H1 (cell line): ENCODE data around the gene H6PD. TPM values are rescaled to one million over a fixed set of nuclear protein-coding genes. Genes with fewer than 3 reads are reported as not detected.
A peak's percentile ranks its signal among the peaks of the same experiment; 100 is the strongest.

Experiments
- CTCF ChIA-PET: fragments of 300-600 bp; sonication (Branson Sonifier 250); formaldehyde crosslinking; loops from one replicate; lab custom pipeline; 2021; ENCODE audit not compliant: partially characterized antibody; lab: Charles Lee
- POLR2A ChIA-PET: fragments of 300-600 bp; sonication (Branson Sonifier 250); formaldehyde crosslinking; loops from one replicate; lab custom pipeline; 2021; ENCODE audit warnings: inconsistent platforms; ENCODE audit not compliant: partially characterized antibody; lab: Charles Lee
- DNase-seq, 2 experiments: peaks; one replicate each; pipeline versions ENCODE4 v3.0.0 to v3.0.0-alpha.2; 2010 to 2022; ENCODE audit warnings: low spot score in 2 of 2, low read depth in 1 of 2, mixed read lengths in 1 of 2
- FAIRE-seq: peaks from 2 replicates; lab custom pipeline; 2011; peaks lifted over from hg19 to GRCh38; lab: Jason Lieb, UNC
- H2AFZ ChIP-seq: 2 replicates; pipeline ENCODE4 v1.8.1; 2012; ENCODE audit warnings: low read length, inconsistent platforms
- H2AK5ac ChIP-seq: 2 replicates; pipeline ENCODE4 v1.6.1; 2013; ENCODE audit warnings: low read depth, low read length
- H2BK120ac ChIP-seq: replicated peaks from 2 replicates; pipeline ENCODE3; 2013; ENCODE audit warnings: low read depth, low read length, inconsistent platforms
- H2BK12ac ChIP-seq: 2 replicates; pipeline ENCODE4 v1.6.1; 2013; ENCODE audit warnings: low read depth, low read length
- H2BK15ac ChIP-seq: 2 replicates; pipeline ENCODE4 v1.6.1; 2013; ENCODE audit warnings: low read length
- H2BK20ac ChIP-seq: 2 replicates; pipeline ENCODE4 v1.6.1; 2013; ENCODE audit warnings: low read length
- H2BK5ac ChIP-seq: 2 replicates; pipeline ENCODE4 v1.6.1; 2013; ENCODE audit warnings: low read depth, low read length
- H3K14ac ChIP-seq: 2 replicates; pipeline ENCODE4 v1.6.1; 2013; ENCODE audit warnings: inconsistent platforms; ENCODE audit not compliant: insufficient read length
- H3K18ac ChIP-seq: 2 replicates; pipeline ENCODE4 v1.6.1; 2013; ENCODE audit warnings: low read length; ENCODE audit errors: extremely low read depth
- H3K23ac ChIP-seq: 2 replicates; pipeline ENCODE4 v1.6.1; 2013; ENCODE audit warnings: inconsistent platforms; ENCODE audit not compliant: insufficient read length
- H3K23me2 ChIP-seq: 2 replicates; pipeline ENCODE4 v1.6.1; 2013; ENCODE audit warnings: low read depth, low read length
- H3K27ac ChIP-seq: 2 replicates; pipeline ENCODE4 v1.6.1; 2011; ENCODE audit warnings: low read depth, low read length, inconsistent platforms
- H3K27me3 ChIP-seq, 4 experiments: replicated peaks in 1 of 4; 1 replicate in 1 of 4; 2 replicates in 3 of 4; pipeline versions ENCODE4 v1.6.1 to v1.8.1; 2011 to 2013; ENCODE audit warnings: low read length in 3 of 4, mild to moderate bottlenecking in 3 of 4, inconsistent platforms in 2 of 4, mixed read lengths in 2 of 4, moderate library complexity in 1 of 4; ENCODE audit not compliant: control insufficient read depth in 3 of 4, insufficient read depth in 3 of 4; ENCODE audit errors: extremely low read depth in 1 of 4
- H3K36me3 ChIP-seq, 4 experiments: 2 replicates each; pipeline versions ENCODE4 v1.6.1 to v1.8.1; 2011 to 2013; ENCODE audit warnings: mild to moderate bottlenecking in 4 of 4, low read length in 3 of 4, moderate library complexity in 2 of 4, control low read depth in 1 of 4, inconsistent platforms in 1 of 4; ENCODE audit not compliant: insufficient read depth in 4 of 4, control insufficient read depth in 2 of 4
- H3K4ac ChIP-seq: replicated peaks from 2 replicates; pipeline ENCODE3; 2013; ENCODE audit warnings: low read length, low read depth, mixed read lengths, inconsistent platforms; ENCODE audit not compliant: insufficient read length
- H3K4me1 ChIP-seq, 4 experiments: replicated peaks in 1 of 4; 1 replicate in 1 of 4; 2 replicates in 3 of 4; pipeline versions ENCODE4 v1.6.1 to v1.8.1; 2011 to 2013; ENCODE audit warnings: low read length in 3 of 4, inconsistent platforms in 2 of 4, mixed read lengths in 1 of 4; ENCODE audit not compliant: insufficient read depth in 4 of 4, control insufficient read depth in 3 of 4
- H3K4me2 ChIP-seq, 2 experiments: 2 replicates each; pipeline versions ENCODE4 v1.6.1 to v1.8.1; 2011 to 2013; ENCODE audit warnings: low read depth in 2 of 2, low read length in 2 of 2, control low read depth in 1 of 2, inconsistent platforms in 1 of 2, mild to moderate bottlenecking in 1 of 2; ENCODE audit not compliant: insufficient read depth in 1 of 2
- H3K4me3 ChIP-seq, 4 experiments: fragments of 200-600, 300-600 bp in 1 of 4; sonication (generic), shearing (Covaris generic), sonication (Bioruptor Twin) in 1 of 4; 2 replicates each; pipeline versions ENCODE4 v1.5.1 to v1.8.1; 2011 to 2016; ENCODE audit warnings: low read length in 4 of 4, low read depth in 3 of 4, control low read depth in 2 of 4, inconsistent platforms in 2 of 4, mild to moderate bottlenecking in 2 of 4, mixed read lengths in 1 of 4, moderate library complexity in 1 of 4; ENCODE audit not compliant: insufficient read depth in 2 of 4; ENCODE audit errors: extremely low read depth in 1 of 4
- H3K56ac ChIP-seq: replicated peaks from 2 replicates; pipeline ENCODE3; 2013; ENCODE audit warnings: low read depth, mild to moderate bottlenecking, mixed read lengths, low read length, inconsistent platforms; ENCODE audit not compliant: insufficient read length
- H3K79me1 ChIP-seq: 2 replicates; pipeline ENCODE4 v1.6.1; 2013; ENCODE audit warnings: low read depth, low read length, control low read depth
- H3K79me2 ChIP-seq, 2 experiments: 2 replicates each; pipeline versions ENCODE4 v1.6.1 to v1.8.1; 2012 to 2013; ENCODE audit warnings: low read length in 2 of 2, mild to moderate bottlenecking in 2 of 2, inconsistent platforms in 1 of 2; ENCODE audit not compliant: insufficient read depth in 2 of 2, control insufficient read depth in 1 of 2
- H3K9ac ChIP-seq, 4 experiments: replicated peaks in 1 of 4; 1 replicate in 1 of 4; 2 replicates in 3 of 4; pipeline versions ENCODE4 v1.6.1 to v1.8.1; 2011 to 2013; ENCODE audit warnings: low read depth in 3 of 4, low read length in 3 of 4, control low read depth in 2 of 4, mild to moderate bottlenecking in 2 of 4, moderate library complexity in 2 of 4, inconsistent platforms in 1 of 4; ENCODE audit errors: extremely low read depth in 1 of 4
- H3K9me3 ChIP-seq, 2 experiments: 2 replicates each; pipeline versions ENCODE4 v1.6.1 to v1.8.1; 2012 to 2013; ENCODE audit warnings: mild to moderate bottlenecking in 2 of 2, moderate library complexity in 2 of 2, control low read depth in 1 of 2, inconsistent platforms in 1 of 2, low read depth in 1 of 2, low read length in 1 of 2, mixed read lengths in 1 of 2; ENCODE audit not compliant: insufficient read depth in 2 of 2
- H4K20me1 ChIP-seq, 2 experiments: replicated peaks in 1 of 2; 2 replicates each; pipeline versions ENCODE3 to v1.8.1; 2011 to 2013; ENCODE audit warnings: inconsistent platforms in 2 of 2, low read length in 2 of 2, mild to moderate bottlenecking in 1 of 2; ENCODE audit not compliant: insufficient read depth in 2 of 2, control insufficient read depth in 1 of 2
- H4K5ac ChIP-seq: 2 replicates; pipeline ENCODE4 v1.6.1; 2013; ENCODE audit warnings: low read length, low read depth, mixed read lengths, inconsistent platforms; ENCODE audit not compliant: insufficient read length
- H4K8ac ChIP-seq: 2 replicates; pipeline ENCODE4 v1.8.0; 2013; ENCODE audit warnings: mild to moderate bottlenecking, moderate library complexity, low read length, inconsistent platforms; ENCODE audit not compliant: insufficient read depth; ENCODE audit errors: extremely low read depth
- H4K91ac ChIP-seq: replicated peaks from 2 replicates; pipeline ENCODE3; 2013; ENCODE audit warnings: low read length, mixed read lengths, inconsistent platforms; ENCODE audit not compliant: insufficient read length
- BACH1 ChIP-seq: IDR thresholded peaks from 2 replicates; pipeline ENCODE4 v1.6.1; 2012; ENCODE audit warnings: low read length, improper control_type of control experiment
- CHD2 ChIP-seq: IDR thresholded peaks from 2 replicates; pipeline ENCODE4 v1.6.1; 2012; ENCODE audit warnings: low read length, improper control_type of control experiment
- EGR1 ChIP-seq: IDR thresholded peaks from 2 replicates; pipeline ENCODE4 v1.6.1; 2011; ENCODE audit warnings: low read depth, low read length, borderline replicate concordance
- SP2 ChIP-seq: IDR thresholded peaks from 2 replicates; pipeline ENCODE4 v1.6.1; 2012; ENCODE audit warnings: mild to moderate bottlenecking, low read length, inconsistent platforms
- WGBS, 2 experiments: shearing (Covaris generic) in 1 of 2; methylation state at CpG; one replicate each; pipeline versions ENCODE4 v1.1.6 to v1.1.7; 2013 to 2015; ENCODE audit warnings: low lambda C conversion rate in 2 of 2, mixed read lengths in 2 of 2, inconsistent platforms in 1 of 2, low coverage in 1 of 2, missing lambda C conversion rate in 1 of 2; ENCODE audit not compliant: insufficient replicate concordance in 2 of 2, insufficient coverage in 1 of 2, insufficient read length in 1 of 2; ENCODE audit errors: extremely low coverage in 1 of 2, missing lambda C conversion rate in 1 of 2; 5-methylcytosine and 5-hydroxymethylcytosine counted together
- polyA plus RNA-seq, 7 experiments: library from polyadenylated mRNA; depleted of rRNA in 3 of 7; stranded (reverse) in 5 of 7; unstranded in 2 of 7; fragments of >200 nt in 5 of 7; fragments of 200-250 nt in 2 of 7; gene quantifications; 1 replicate in 5 of 7; 2 replicates in 1 of 7; 4 replicates in 1 of 7; pipeline versions ENCODE4 v1.2.1 to v1.2.3, GENCODE V29; 2011 to 2013; ENCODE audit warnings: missing spikeins in 2 of 7, mixed read lengths in 2 of 7
- total RNA-seq: library from RNA; stranded (reverse); fragmentation: NEBNext Ultra II Directional; extraction: Animal tissue kit (Norgen Biotek cat#: 25700); gene quantifications from 2 replicates; pipeline ENCODE4 v1.2.1, GENCODE V29; 2021
- TF ChIP-seq, protein P1 (sequence below): IDR thresholded peaks from 2 replicates; pipeline ENCODE4 v1.6.1; 2012; ENCODE audit warnings: inconsistent platforms

Gene H6PD
- total and polyA plus RNA-seq, 2 of the 8 experiments (the other 6 are each of a cell fraction or from before 2014, with no cell fraction given): 3.6 to 3.8 TPM

DNA sequence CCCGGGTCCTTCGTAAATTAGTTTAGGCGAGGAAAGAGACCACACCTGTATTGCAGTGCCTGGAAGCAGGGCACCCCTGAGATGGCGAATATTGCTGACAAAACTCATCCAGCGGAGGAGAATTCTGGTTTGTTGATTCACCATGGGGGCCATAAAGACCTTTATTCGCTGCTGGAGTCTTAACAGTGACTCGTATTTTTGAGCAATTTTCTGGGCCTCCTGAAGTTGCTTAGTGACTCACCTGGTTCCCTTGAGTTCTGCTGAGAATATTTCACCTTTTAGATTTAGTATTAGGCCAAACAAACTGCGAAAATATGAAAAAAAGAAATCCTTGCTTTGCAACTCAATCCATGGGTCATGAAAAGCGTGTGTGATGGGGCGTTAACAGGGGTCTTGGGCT is 20.6 kb upstream of the H6PD start:
- H3K79me1 ChIP-seq: no peaks in the 10 kb centered on the region
- CTCF ChIA-PET: interaction anchor here (1.1 kb wide), 2 partner anchors 17 to 260 kb away, joined by 3 read pairs; no protein-coding TSS in a partner anchor
- POLR2A ChIA-PET: interaction anchor here (0.9 kb wide), 1 partner anchor 30 kb away, joined by 3 read pairs; no protein-coding TSS in a partner anchor
- peak; percentile 19 for FAIRE-seq
- H3K27me3 ChIP-seq: no peaks in the 10 kb centered on the region
- H3K56ac ChIP-seq: no peak overlapping the region
- no peaks in the 10 kb centered on the region for H3K9me3 ChIP-seq
- no peak overlapping the region for H3K23ac ChIP-seq
- H3K36me3 ChIP-seq: no peaks in the 10 kb centered on the region
- no peak overlapping the region for H4K8ac ChIP-seq
- H3K4ac ChIP-seq: no peak overlapping the region
- H4K5ac ChIP-seq: no peak overlapping the region
- no peak overlapping the region for H3K4me3 ChIP-seq
- no peak overlapping the region for H2BK120ac ChIP-seq
- no peaks in the 10 kb centered on the region for H4K20me1 ChIP-seq
- WGBS, 2 experiments: 83% methylated on average over 10 of the region's 10 CpGs; no CpG with 5 or more reads in 1 of the 2 experiments
- no peak overlapping the region for H2AK5ac ChIP-seq
- H2BK20ac ChIP-seq: no peak overlapping the region
- H3K23me2 ChIP-seq: no peaks in the 10 kb centered on the region
- no peaks in the 10 kb centered on the region for H3K4me1 ChIP-seq
- no peak overlapping the region for H3K14ac ChIP-seq
- H3K27ac ChIP-seq: no peak overlapping the region
- H3K9ac ChIP-seq: no peak overlapping the region
- H2BK12ac ChIP-seq: no peak overlapping the region
- no peak overlapping the region for H2AFZ ChIP-seq
- H3K79me2 ChIP-seq: no peaks in the 10 kb centered on the region
- DNase-seq: no peak
- TF ChIP-seq BACH1 (no peak), EGR1 (no peak), CHD2 (no peak), SP2 (no peak)
- TF ChIP-seq, protein P1, sequence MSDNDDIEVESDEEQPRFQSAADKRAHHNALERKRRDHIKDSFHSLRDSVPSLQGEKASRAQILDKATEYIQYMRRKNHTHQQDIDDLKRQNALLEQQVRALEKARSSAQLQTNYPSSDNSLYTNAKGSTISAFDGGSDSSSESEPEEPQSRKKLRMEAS: no peak
- TF ChIP-seq, all 59 proteins: peak for 0
- no peak overlapping the region for H2BK15ac ChIP-seq
- H3K18ac ChIP-seq: no peak overlapping the region
- no peak overlapping the region for H4K91ac ChIP-seq
- H2BK5ac ChIP-seq: no peak overlapping the region
- no peak overlapping the region for H3K4me2 ChIP-seq
